K562 (cell line): ENCODE data around the gene MAGI2. TPM values are rescaled to one million over a fixed set of nuclear protein-coding genes. Genes with fewer than 3 reads are reported as not detected.

Experiments used
- ATAC-seq: fragments of 200-7000 bp; cut with Tn5 transposase; 3 replicates; pipeline ENCODE4 v1.9.1; 2020; ENCODE audit warnings: moderate library complexity
- BruUV-seq: library from RNA; stranded (reverse); fragments of 400-500 nt; replicated peaks from 2 replicates; lab custom pipeline; 2021; lab: Mats Ljungman, UMichigan
- CTCF ChIA-PET: fragments of 300-600 bp; formaldehyde crosslinking; extraction: SDS; loops from one replicate; lab custom pipeline; 2021; ENCODE audit warnings: low intra/inter-chr PET ratio; lab: Yijun Ruan, JAX
- POLR2A ChIA-PET: fragments of 300-600, 350-650 bp; sonication (Branson Sonifier 250); formaldehyde crosslinking; extraction: SDS; loops from one replicate; lab custom pipeline; 2021; ENCODE audit warnings: antibody characterized with exemption, inconsistent platforms; lab: Yijun Ruan, JAX
- DNase-seq, 4 experiments: peaks; one replicate each; pipeline versions ENCODE4 v3.0.0 to v3.0.0-alpha.2; 2011 to 2018; ENCODE audit warnings: low spot score in 3 of 4, mixed read lengths in 3 of 4; ENCODE audit errors: extremely low read depth in 1 of 4
- FAIRE-seq: peaks from 2 replicates; lab custom pipeline; 2011; peaks lifted over from hg19 to GRCh38; lab: Jason Lieb, UNC
- H2AFZ ChIP-seq: 2 replicates; pipeline ENCODE4 v1.6.0; 2011; ENCODE audit warnings: low read depth, low read length, control low read depth, inconsistent platforms
- H3K27ac ChIP-seq: fragments of 200-600 bp; 3 replicates; pipeline ENCODE4 v1.8.0; 2011; ENCODE audit warnings: low read depth, mild to moderate bottlenecking, control low read depth, inconsistent platforms, low read length, moderate library complexity, mixed read lengths; ENCODE audit errors: extremely low read depth
- H3K27me3 ChIP-seq, 2 experiments: fragments of 300-600 bp in 1 of 2; 2 replicates in 1 of 2; 3 replicates in 1 of 2; pipeline versions ENCODE4 v1.6.0 to v1.8.0; 2011; ENCODE audit warnings: inconsistent platforms in 2 of 2, low read length in 2 of 2, mild to moderate bottlenecking in 1 of 2, mixed read lengths in 1 of 2, moderate library complexity in 1 of 2; ENCODE audit not compliant: control insufficient read depth in 2 of 2, insufficient read depth in 2 of 2
- H3K36me3 ChIP-seq: fragments of 300-600 bp; 3 replicates; pipeline ENCODE4 v1.8.0; 2011; ENCODE audit warnings: mild to moderate bottlenecking, low read length, inconsistent platforms; ENCODE audit not compliant: control insufficient read depth, insufficient read depth
- H3K4me1 ChIP-seq, 2 experiments: fragments of 200-600 bp in 1 of 2; replicated peaks in 1 of 2; 2 replicates in 1 of 2; 3 replicates in 1 of 2; pipeline versions ENCODE4 v1.5.1 to v1.8.0; 2011; ENCODE audit warnings: inconsistent platforms in 2 of 2, low read length in 2 of 2, mild to moderate bottlenecking in 1 of 2, mixed read lengths in 1 of 2, moderate library complexity in 1 of 2; ENCODE audit not compliant: control insufficient read depth in 2 of 2, insufficient read depth in 2 of 2
- H3K4me2 ChIP-seq: 2 replicates; pipeline ENCODE4 v1.6.1; 2011; ENCODE audit warnings: low read length, control low read depth, inconsistent platforms, mixed read lengths; ENCODE audit not compliant: insufficient read depth
- H3K4me3 ChIP-seq: fragments of 200-600 bp; sonication (generic), shearing (Covaris generic); 2 replicates; pipeline ENCODE4 v1.5.1; 2016; ENCODE audit warnings: control low read depth, inconsistent platforms
- H3K79me2 ChIP-seq: fragments of 200-600 bp; 3 replicates; pipeline ENCODE4 v1.8.0; 2011; ENCODE audit warnings: low read length, inconsistent platforms; ENCODE audit not compliant: control insufficient read depth, insufficient read depth
- H3K9ac ChIP-seq, 2 experiments: 2 replicates each; pipeline versions ENCODE4 v1.6.0 to v1.6.1; 2011; ENCODE audit warnings: low read depth in 2 of 2, low read length in 2 of 2, control low read depth in 1 of 2, inconsistent platforms in 1 of 2, mild to moderate bottlenecking in 1 of 2, mixed read lengths in 1 of 2; ENCODE audit not compliant: insufficient read depth in 1 of 2
- H3K9me1 ChIP-seq: one replicate; pipeline ENCODE4 v1.6.0; 2011; ENCODE audit warnings: inconsistent platforms, mild to moderate bottlenecking, low read length, moderate library complexity; ENCODE audit not compliant: control insufficient read depth, insufficient read depth
- H3K9me3 ChIP-seq: replicated peaks from 2 replicates; pipeline ENCODE4 v1.5.1; 2011; ENCODE audit warnings: low read depth, low read length, inconsistent platforms; ENCODE audit not compliant: control insufficient read depth, insufficient read depth
- H4K20me1 ChIP-seq: replicated peaks from 2 replicates; pipeline ENCODE4 v1.6.1; 2011; ENCODE audit warnings: low read length, inconsistent platforms, mixed read lengths; ENCODE audit not compliant: control insufficient read depth, insufficient read depth
- C11orf30 ChIP-seq: fragments of 450-650 bp; IDR thresholded peaks from 2 replicates; pipeline ENCODE4 v1.6.1; 2016; ENCODE audit warnings: low read depth, mild to moderate bottlenecking
- MAFF ChIP-seq: IDR thresholded peaks from 2 replicates; pipeline ENCODE4 v1.6.1; 2012; ENCODE audit warnings: low read length, improper control_type of control experiment
- MAFG ChIP-seq: fragments of 450-650 bp; conservative IDR thresholded peaks from 2 replicates; pipeline ENCODE4 v1.6.1; 2016; ENCODE audit warnings: missing genetic modification characterization, missing compliant biosample characterization
- MAFK ChIP-seq: IDR thresholded peaks from 2 replicates; pipeline ENCODE4 v1.6.1; 2011; ENCODE audit warnings: low read length, improper control_type of control experiment
- ZNF316 ChIP-seq: fragments of 450-650 bp; IDR thresholded peaks from 2 replicates; pipeline ENCODE4 v1.6.1; 2016
- WGBS: fragments of 100-300 bp; shearing (Covaris generic); methylation state at CpG from one replicate; pipeline ENCODE4 v1.1.6; 2016; ENCODE audit warnings: low coverage, mixed read lengths; ENCODE audit not compliant: insufficient coverage; ENCODE audit errors: missing lambda C conversion rate; 5-methylcytosine and 5-hydroxymethylcytosine counted together
- in situ Hi-C: fragments of 300-500 bp; cut with MboI; formaldehyde crosslinking; loops from 4 replicates; pipeline ENCODE4 v1.15.0; 2018; ENCODE audit warnings: inconsistent platforms, mixed read lengths
- intact Hi-C: fragments of 100-400 bp; cut with micrococcal nuclease; formaldehyde crosslinking; loops from 2 replicates; pipeline ENCODE4 v1.14.2; 2022
- polyA plus RNA-seq, 8 experiments: library from polyadenylated mRNA; depleted of rRNA in 4 of 8; stranded (reverse) in 5 of 8; unstranded in 3 of 8; fragments of >200 nt; fragmentation: Nextera tagmentation in 2 of 8; fragmentation: Illumina TruSeq in 1 of 8; extraction: Ambion mirVana in 2 of 8; extraction: Trizol in 1 of 8; gene quantifications; 2 replicates each; pipeline versions ENCODE4 v1.2.1 to v1.2.3, GENCODE V29; 2011 to 2014; ENCODE audit warnings: inconsistent platforms in 1 of 8, missing spikeins in 1 of 8
- total RNA-seq, 7 experiments: library from RNA; depleted of rRNA in 6 of 7; stranded (reverse); fragments of >200 nt in 6 of 7; fragmentation: Illumina TruSeq in 2 of 7; extraction: Trizol in 2 of 7; gene quantifications; 2 replicates each; pipeline versions ENCODE4 v1.2.1 to v1.2.3, GENCODE V29; 2011 to 2021; ENCODE audit warnings: low replicate concordance in 1 of 7
- TF ChIP-seq, protein P1 (sequence below): sonication (generic); formaldehyde crosslinking; IDR thresholded peaks from 2 replicates; pipeline ENCODE4 v1.8.1; 2023; ENCODE audit warnings: mild to moderate bottlenecking, missing genetic modification reagents

The MAGI2 gene
- total and polyA plus RNA-seq, 9 of the 15 experiments (the other 6 are each of a cell fraction or from before 2014, with no cell fraction given) = 0.27 to 1.4 (median 0.70) TPM

DNA sequence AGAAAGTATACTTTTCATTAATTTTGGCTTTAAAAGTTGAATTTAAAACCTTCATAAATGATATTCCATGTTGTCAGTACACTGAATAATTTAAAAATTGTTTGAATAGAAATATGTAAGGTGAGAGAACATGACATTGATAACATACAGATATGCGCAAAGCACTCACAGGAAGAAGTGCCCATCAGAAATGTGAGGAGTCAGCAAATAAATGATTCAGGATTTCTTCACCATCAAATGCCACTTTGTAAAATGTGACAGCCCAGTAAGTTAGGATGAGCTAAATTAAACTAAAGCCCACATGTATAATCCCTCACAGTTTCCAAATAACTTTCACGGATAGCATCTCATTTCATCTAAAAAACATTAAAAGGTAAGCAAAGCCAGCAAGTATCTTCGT lies 417.6 kb downstream of the MAGI2 start:
- in situ Hi-C loops (no loop called here), intact Hi-C loops (no loop called here)
- Histone ChIP-seq H4K20me1 (no peaks in the 10 kb centered on the region), H3K4me2 (no peak overlapping the region), H3K27me3 (no peaks in the 10 kb centered on the region), H3K9me1 (no peaks in the 10 kb centered on the region), H3K79me2 (no peaks in the 10 kb centered on the region), H3K9ac (no peak overlapping the region), H3K4me3 (no peak overlapping the region), H3K9me3 (no peaks in the 10 kb centered on the region; the same call in 1 of the 2 replicates), H3K4me1 (no peaks in the 10 kb centered on the region), H3K36me3 (no peaks in the 10 kb centered on the region), H3K27ac (no peak overlapping the region), H2AFZ (no peak overlapping the region)
- CTCF ChIA-PET = no interaction called here
- whole genome bisulfite sequencing = 7% methylated on average over 3 of the region's 3 CpGs
- no peak for ATAC-seq
- TF ChIP-seq MAFF (peak; percentile 72), C11orf30 (peak; percentile 52; the same call in 1 of the 2 replicates), MAFK (peak; percentile 69), MAFG (tag) (peak; percentile 48), ZNF316 (peak; percentile 70)
- TF ChIP-seq, protein P1, sequence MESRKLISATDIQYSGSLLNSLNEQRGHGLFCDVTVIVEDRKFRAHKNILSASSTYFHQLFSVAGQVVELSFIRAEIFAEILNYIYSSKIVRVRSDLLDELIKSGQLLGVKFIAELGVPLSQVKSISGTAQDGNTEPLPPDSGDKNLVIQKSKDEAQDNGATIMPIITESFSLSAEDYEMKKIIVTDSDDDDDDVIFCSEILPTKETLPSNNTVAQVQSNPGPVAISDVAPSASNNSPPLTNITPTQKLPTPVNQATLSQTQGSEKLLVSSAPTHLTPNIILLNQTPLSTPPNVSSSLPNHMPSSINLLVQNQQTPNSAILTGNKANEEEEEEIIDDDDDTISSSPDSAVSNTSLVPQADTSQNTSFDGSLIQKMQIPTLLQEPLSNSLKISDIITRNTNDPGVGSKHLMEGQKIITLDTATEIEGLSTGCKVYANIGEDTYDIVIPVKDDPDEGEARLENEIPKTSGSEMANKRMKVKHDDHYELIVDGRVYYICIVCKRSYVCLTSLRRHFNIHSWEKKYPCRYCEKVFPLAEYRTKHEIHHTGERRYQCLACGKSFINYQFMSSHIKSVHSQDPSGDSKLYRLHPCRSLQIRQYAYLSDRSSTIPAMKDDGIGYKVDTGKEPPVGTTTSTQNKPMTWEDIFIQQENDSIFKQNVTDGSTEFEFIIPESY = no peak
- BruUV-seq = no TSS peak
- FAIRE-seq = no peak
- DNase-seq = no peak
- POLR2A ChIA-PET = no interaction called here
